GM10266 (cell line): Measurements from ENCODE around the gene ZSCAN21.

Experiments
- DNase-seq: peaks from one replicate; pipeline ENCODE4 v3.0.0; 2012; ENCODE audit errors: extremely low spot score
- CTCF ChIP-seq: IDR thresholded peaks from 2 replicates; pipeline ENCODE4 v1.5.1; 2012; ENCODE audit warnings: mild to moderate bottlenecking, low read depth; ENCODE audit not compliant: control insufficient read depth, insufficient read depth; ENCODE audit errors: missing control alignments

The ZSCAN21 gene

DNA sequence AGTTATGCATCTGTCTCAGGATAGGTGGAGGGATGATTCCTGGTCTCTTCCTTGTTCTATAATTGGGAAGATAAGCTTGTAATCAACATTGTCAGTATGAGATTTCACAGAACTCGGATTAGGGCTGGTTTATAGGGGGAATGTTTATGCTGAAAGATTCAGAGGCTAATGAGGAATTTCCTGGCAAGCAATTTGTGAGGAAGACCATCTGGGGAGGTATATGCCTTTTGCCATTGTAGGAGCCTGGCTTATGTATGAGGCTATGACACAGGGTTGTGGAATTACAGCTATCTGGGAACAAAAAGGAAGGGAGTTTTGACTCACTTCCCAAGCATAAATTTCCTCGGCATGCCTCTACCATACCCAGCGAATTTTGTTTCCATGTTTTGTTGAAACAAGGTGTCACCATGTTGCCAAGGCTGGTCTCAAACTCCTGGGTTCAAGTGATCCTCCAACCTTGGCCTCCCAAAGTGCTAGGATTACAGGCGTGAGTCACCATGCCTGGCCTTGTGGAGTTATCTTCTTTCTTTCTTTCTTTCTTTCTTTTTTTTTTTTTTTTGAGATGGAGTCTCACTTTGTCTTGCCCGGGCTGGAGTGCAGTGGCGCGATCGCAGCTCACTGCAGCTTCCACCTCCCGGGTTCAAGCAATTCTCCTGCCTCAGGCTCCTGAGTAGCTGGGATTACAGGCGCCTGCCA lies 37.6 kb downstream of the ZSCAN21 start:
- TF ChIP-seq CTCF, result no peak
- no peak for DNase-seq

GRCh38 chr7:100088095-100088620 lies 38.6 kb downstream of the ZSCAN21 start:
- no peak for TF ChIP-seq CTCF
- DNase-seq, result no peak

GRCh38 chr7:100088621-100089457 lies 39.3 kb downstream of the ZSCAN21 start, which contains the start of gene COPS6:
TSS of gene COPS6 (plus strand) at chr7:100088969. CDS start at chr7:100088991, 22 bp downstream.
- TF ChIP-seq CTCF, result no peak
- peak; percentile 90 for DNase-seq

DNA sequence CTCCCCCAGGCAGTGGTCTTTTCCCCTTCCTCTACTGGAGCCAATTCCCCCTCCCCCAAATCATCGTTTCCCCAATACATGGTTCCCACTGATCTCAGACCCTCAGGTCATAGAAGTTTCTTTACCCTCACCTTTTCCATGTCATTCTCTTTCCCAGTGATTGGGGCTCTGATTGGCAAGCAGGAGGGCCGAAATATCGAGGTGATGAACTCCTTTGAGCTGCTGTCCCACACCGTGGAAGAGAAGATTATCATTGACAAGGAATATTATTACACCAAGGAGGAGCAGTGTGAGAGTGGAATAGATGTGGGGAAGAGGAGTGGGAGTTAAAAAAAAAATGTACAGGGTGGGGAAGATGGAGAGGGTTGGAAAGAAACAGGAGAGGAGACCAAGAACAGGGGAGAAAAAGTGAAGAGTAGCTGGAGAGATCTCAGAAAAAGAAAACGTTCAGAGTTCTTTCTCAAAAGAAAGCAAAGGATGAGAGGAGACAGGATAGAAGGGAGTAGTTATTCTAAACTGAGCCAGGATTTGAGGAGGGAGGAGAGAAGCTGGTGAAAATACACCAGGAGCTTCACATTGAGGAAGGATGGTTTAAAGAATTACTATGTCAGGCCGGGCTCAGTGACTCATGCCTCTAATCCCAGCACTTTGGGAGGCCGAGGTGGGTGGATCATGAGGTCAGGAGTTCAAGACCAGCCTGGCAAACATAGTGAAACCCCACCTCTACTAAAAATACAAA lies 40.1 kb downstream of the ZSCAN21 start:
- TF ChIP-seq CTCF, result no peak
- DNase-seq, result no peak

GRCh38 chr7:100090527-100091410 lies 41.2 kb downstream of the ZSCAN21 start:
- DNase-seq, result no peak
- TF ChIP-seq CTCF, result no peak

GRCh38 chr7:100091411-100092181 lies 42.0 kb downstream of the ZSCAN21 start:
- DNase-seq, result no peak
- TF ChIP-seq CTCF, result no peak
